Measurements from ENCODE around the gene SLCO4C1. TPM values are rescaled to one million over a fixed set of nuclear protein-coding genes. Genes with fewer than 3 reads are reported as not detected.

Gene SLCO4C1
- total RNA-seq, 1 experiment from 2014 or later = 4.8 TPM

DNA sequence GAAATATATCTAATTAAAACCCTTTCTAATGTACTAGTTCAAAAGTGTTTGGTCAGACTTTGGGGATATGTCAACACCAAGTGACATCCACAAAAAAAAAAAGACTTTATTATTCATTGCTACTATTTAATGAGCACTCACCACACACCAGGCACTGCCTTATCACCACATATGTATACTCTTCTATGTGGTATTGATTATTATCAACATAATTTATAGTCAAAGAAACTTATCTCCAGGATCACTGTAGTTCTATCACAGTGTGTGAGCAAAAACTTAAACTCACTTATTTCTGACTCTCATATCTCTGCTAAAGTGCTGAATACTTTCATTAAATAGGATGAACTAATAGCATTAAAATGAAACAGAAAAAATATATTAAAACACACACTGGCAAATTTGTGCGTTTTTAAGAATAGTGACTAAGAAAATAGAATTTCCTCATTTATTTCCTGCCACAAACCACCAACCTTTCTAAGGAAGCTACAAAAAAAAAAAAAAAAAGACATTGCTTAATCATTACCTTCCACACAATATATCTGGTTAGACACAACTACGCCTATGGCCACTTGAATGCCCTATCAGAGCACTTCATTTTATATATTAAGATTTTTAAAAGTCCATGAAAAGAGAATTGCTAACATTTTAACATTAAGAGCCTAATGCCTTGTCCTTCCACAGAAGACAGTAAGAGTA lies 12.8 kb downstream of the SLCO4C1 start:
- H3K14ac ChIP-seq (ENCODE audit: insufficient read depth, low read length) = no peak overlapping the region
- H3K56ac ChIP-seq (ENCODE audit: insufficient read length, low read depth, low read length) = no peak overlapping the region
- no peaks in the 10 kb centered on the region for H3K27me3 Mint-ChIP-seq (ENCODE audit: low read depth)
- no peak overlapping the region for H2AFZ ChIP-seq (ENCODE audit: low read length)
- no peak overlapping the region for H2BK12ac ChIP-seq (ENCODE audit: insufficient read length, low read depth, low read length)
- H4K91ac ChIP-seq (ENCODE audit: insufficient read length, low read depth, low read length) = no peak overlapping the region
- no peaks in the 10 kb centered on the region for H3K27me3 ChIP-seq (ENCODE audit: insufficient read depth, low read length)
- H3K23me2 ChIP-seq (ENCODE audit: insufficient read length, low read depth, low read length, poor library complexity, severe bottlenecking) = no peaks in the 10 kb centered on the region
- no peak overlapping the region for H3K9ac ChIP-seq (ENCODE audit: extremely low read depth, insufficient read length, low read length)
- no peak overlapping the region for H3K4me2 ChIP-seq (ENCODE audit: insufficient read depth, insufficient read length, low read length)
- H3K36me3 Mint-ChIP-seq (ENCODE audit: insufficient read depth in 1 of 3, low read depth in 3 of 3) = no peaks in the 10 kb centered on the region
- H3K9me3 Mint-ChIP-seq = no peaks in the 10 kb centered on the region
- no peak overlapping the region for H3K18ac ChIP-seq (ENCODE audit: insufficient read length, low read depth, low read length)
- H4K8ac ChIP-seq (replicated peaks; ENCODE audit: insufficient read length, low read depth, low read length) = no peak overlapping the region
- peaks cover 3 to 6% of the 10 kb centered on the region in 2 experiments for H3K4me1 Mint-ChIP-seq
- no peaks in the 10 kb centered on the region for H3K79me2 ChIP-seq (ENCODE audit: insufficient read depth, low read length)
- no peak overlapping the region for H4K5ac ChIP-seq (ENCODE audit: insufficient read length, low read depth, low read length)
- H2AK5ac ChIP-seq (ENCODE audit: insufficient read length, low read length) = no peak overlapping the region
- H2BK15ac ChIP-seq (ENCODE audit: low read depth, low read length) = no peak overlapping the region
- H4K20me1 ChIP-seq (ENCODE audit: control insufficient read depth, insufficient read depth, insufficient read length) = no peaks in the 10 kb centered on the region
- TF ChIP-seq, protein P1, sequence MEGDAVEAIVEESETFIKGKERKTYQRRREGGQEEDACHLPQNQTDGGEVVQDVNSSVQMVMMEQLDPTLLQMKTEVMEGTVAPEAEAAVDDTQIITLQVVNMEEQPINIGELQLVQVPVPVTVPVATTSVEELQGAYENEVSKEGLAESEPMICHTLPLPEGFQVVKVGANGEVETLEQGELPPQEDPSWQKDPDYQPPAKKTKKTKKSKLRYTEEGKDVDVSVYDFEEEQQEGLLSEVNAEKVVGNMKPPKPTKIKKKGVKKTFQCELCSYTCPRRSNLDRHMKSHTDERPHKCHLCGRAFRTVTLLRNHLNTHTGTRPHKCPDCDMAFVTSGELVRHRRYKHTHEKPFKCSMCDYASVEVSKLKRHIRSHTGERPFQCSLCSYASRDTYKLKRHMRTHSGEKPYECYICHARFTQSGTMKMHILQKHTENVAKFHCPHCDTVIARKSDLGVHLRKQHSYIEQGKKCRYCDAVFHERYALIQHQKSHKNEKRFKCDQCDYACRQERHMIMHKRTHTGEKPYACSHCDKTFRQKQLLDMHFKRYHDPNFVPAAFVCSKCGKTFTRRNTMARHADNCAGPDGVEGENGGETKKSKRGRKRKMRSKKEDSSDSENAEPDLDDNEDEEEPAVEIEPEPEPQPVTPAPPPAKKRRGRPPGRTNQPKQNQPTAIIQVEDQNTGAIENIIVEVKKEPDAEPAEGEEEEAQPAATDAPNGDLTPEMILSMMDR (conservative IDR thresholded peaks at IDR 0.05) = no peak
- no peaks in the 10 kb centered on the region for H3K4me1 ChIP-seq (ENCODE audit: insufficient read depth, low read length)
- H3K79me1 ChIP-seq (ENCODE audit: insufficient read depth, low read depth, low read length, poor library complexity, severe bottlenecking) = no peaks in the 10 kb centered on the region
- H2BK120ac ChIP-seq (ENCODE audit: low read depth, low read length, poor library complexity, severe bottlenecking) = no peak overlapping the region
- no peak overlapping the region for H3K23ac ChIP-seq (ENCODE audit: insufficient read length, low read depth, low read length)
- H3K4me3 Mint-ChIP-seq = no peak overlapping the region
- no peak overlapping the region; a peak in 1 of 7 replicates for H3K27ac Mint-ChIP-seq
- H3T11ph ChIP-seq (ENCODE audit: low read length) = no peak overlapping the region
- no peaks in the 10 kb centered on the region for H3K9me3 ChIP-seq (ENCODE audit: control insufficient read depth, low read depth, low read length)
- WGBS (ENCODE audit: extremely low coverage, insufficient read length, low lambda C conversion rate) = no CpG with 5 or more reads among the region's 2 CpGs
- H2BK5ac ChIP-seq (ENCODE audit: insufficient read length, low read length) = no peak overlapping the region
- DNase-seq = no peak
- no peak overlapping the region for H3K4ac ChIP-seq (ENCODE audit: low read depth, low read length)
- no peak overlapping the region for H3K27ac ChIP-seq (ENCODE audit: insufficient read length, low read depth, low read length)
- H2BK20ac ChIP-seq (ENCODE audit: low read depth, low read length, poor library complexity, severe bottlenecking) = no peak overlapping the region
